ENCODE data around the gene IL18RAP.

The IL18RAP gene

DNA sequence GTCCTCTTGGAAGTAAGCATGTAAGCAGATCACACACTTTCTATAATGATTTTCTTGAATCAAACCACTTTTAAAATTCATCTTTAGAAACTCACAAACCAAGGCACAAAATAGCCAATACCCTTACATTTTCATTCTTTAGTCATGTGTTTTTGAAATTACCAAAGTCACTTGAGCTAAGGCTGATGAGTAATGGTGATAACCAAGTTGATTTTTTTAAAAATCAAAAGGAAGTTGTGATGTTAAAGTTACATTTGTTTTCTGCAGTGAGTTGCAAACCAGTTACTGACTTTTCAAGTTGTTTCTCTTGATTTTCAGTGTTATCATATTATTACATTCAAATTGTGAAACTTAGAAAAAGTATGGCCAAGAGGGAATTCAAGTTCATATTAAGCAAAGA lies 21.5 kb upstream of the IL18RAP start:
- H3K4me3 ChIP-seq (ENCODE audit: low read depth, low read length): no peak overlapping the region
- TF ChIP-seq, protein P1, sequence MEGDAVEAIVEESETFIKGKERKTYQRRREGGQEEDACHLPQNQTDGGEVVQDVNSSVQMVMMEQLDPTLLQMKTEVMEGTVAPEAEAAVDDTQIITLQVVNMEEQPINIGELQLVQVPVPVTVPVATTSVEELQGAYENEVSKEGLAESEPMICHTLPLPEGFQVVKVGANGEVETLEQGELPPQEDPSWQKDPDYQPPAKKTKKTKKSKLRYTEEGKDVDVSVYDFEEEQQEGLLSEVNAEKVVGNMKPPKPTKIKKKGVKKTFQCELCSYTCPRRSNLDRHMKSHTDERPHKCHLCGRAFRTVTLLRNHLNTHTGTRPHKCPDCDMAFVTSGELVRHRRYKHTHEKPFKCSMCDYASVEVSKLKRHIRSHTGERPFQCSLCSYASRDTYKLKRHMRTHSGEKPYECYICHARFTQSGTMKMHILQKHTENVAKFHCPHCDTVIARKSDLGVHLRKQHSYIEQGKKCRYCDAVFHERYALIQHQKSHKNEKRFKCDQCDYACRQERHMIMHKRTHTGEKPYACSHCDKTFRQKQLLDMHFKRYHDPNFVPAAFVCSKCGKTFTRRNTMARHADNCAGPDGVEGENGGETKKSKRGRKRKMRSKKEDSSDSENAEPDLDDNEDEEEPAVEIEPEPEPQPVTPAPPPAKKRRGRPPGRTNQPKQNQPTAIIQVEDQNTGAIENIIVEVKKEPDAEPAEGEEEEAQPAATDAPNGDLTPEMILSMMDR (conservative IDR thresholded peaks at IDR 0.05; ENCODE audit: low read depth, low read length): no peak
- peak; percentile 7 for DNase-seq (ENCODE audit: low read depth)

DNA sequence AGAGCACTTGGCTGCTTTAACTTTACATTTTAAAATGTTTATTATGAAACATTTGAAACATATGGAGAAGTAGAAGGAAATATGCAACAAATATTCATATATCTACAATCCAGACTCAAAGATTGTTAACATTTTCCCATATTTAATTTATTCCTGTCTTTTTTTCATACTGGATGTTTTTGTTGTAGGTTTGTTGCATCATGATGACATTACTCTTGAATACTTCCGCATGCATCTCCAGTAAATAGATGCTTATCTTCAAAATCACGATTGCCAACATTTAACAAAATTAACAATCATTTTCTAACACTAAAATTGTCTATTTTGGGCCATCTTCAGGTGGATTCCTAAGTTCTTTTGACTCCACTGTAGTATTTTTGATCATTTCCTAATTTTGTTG lies 21.1 kb upstream of the IL18RAP start:
- H3K4me3 ChIP-seq (ENCODE audit: low read depth, low read length): no peak overlapping the region
- TF ChIP-seq, protein P1 (conservative IDR thresholded peaks at IDR 0.05; ENCODE audit: low read depth, low read length): no peak
- DNase-seq (ENCODE audit: low read depth): no peak

DNA sequence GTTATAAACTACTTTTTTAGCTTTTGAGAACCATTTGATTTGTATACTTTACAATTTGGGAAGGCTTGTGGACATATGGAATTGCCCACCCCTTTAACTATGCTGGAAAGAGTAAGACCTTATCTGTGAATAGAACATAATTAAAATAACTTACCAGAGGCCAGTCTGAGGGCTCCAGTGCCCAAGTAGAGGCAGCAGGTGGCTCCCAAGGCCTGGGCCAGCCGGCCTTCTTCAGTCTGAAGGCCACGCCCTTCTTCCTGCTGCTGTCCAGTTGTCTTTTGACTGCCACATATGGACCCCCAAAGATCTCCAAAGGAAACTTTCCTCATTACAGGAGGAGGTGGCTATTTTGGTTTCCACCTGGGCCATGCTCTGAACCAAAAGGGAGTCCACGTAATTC lies 12.0 kb upstream of the IL18RAP start:
- no peak for DNase-seq (ENCODE audit: low read depth)
- no peak overlapping the region for H3K4me3 ChIP-seq (ENCODE audit: low read depth, low read length)
- TF ChIP-seq, protein P1 (conservative IDR thresholded peaks at IDR 0.05; ENCODE audit: low read depth, low read length): no peak

DNA sequence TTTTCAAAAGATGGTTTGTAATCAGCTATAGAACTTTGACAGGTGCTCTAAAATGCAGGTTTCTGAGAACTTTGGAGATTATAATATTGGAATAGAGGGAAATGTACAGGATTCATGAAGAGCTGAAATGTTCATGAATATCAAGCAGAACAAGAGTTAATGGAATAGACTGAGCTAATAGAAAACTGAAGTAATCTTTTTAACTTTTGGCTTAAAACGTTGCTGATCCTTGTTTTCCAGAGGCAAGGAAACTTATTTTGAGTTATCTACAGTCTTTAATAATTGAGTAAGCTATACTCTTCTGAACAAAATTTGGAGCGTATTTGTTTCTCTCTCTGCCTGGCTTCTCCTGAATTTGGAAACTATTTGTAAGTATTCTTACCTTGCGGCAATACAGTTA lies 10.8 kb upstream of the IL18RAP start:
- DNase-seq (ENCODE audit: low read depth): no peak
- TF ChIP-seq, protein P1 (conservative IDR thresholded peaks at IDR 0.05; ENCODE audit: low read depth, low read length): no peak
- no peak overlapping the region for H3K4me3 ChIP-seq (ENCODE audit: low read depth, low read length)

DNA sequence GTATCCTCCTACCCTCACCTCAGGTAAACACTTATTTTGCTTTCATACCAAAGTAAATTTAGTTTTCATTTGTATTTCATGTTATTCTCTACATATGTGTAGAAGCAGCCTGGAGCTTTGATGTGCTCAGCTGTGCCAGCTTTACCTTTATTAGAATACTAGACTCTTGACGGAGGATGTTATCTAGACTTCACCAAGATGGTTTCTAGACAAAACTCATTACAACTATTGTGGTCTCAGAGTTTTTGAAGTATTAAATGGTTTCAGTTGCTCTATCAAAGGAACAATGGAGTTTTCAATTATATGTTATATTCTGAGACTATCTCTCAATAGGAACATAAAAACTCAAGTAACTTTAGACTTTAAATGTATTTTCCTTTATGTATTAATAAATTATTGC lies 5.0 kb upstream of the IL18RAP start:
- DNase-seq (ENCODE audit: low read depth): no peak
- TF ChIP-seq, protein P1 (conservative IDR thresholded peaks at IDR 0.05; ENCODE audit: low read depth, low read length): no peak
- H3K4me3 ChIP-seq (ENCODE audit: low read depth, low read length): no peak overlapping the region

DNA sequence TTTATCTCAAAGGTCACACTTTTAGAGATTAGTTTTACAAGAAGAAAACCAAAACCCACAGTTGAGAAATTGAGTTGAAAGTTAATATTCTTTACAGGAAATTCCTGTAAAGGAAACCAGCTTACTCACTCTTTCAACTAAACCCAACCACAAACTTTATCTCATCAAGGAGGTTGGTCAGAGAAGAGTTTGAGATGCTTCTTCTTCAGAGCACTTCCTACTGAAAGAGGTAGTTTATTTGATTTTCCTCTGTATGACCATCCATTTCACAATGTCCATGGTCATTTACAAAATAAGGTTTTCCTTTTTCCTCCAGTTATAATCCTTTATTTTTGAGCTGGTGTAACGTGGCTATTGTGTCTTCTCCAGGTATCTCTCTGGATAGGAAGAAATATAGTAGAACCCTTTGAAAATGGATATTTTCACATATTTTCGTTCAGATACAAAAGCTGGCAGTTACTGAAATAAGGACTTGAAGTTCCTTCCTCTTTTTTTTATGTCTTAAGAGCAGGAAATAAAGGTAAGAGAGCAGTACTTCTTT lies 4.5 kb upstream of the IL18RAP start:
- DNase-seq (ENCODE audit: low read depth): peak; percentile 77
- H3K4me3 ChIP-seq (ENCODE audit: low read depth, low read length): no peak overlapping the region
- TF ChIP-seq, protein P1 (conservative IDR thresholded peaks at IDR 0.05; ENCODE audit: low read depth, low read length): no peak

DNA sequence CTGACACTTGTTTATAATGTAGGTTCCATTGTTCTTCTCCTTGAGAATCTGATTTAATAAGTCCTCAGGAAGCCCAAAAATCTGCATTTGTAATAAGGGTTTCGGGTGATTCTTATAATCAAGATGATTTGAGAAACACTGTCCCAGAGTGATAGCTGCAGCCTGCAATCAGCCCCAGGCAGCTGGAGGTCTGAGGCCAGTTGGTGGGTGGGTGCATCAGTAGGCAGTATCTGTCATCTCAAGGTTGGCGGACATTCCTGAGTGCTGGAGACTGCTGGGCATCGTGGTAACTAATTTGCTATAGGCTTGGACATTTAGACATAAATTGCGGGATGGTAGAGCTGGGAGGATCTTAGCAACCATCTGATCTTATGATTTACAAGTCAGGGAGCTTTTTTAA lies 2.7 kb upstream of the IL18RAP start:
- H3K4me3 ChIP-seq (ENCODE audit: low read depth, low read length): no peak overlapping the region
- TF ChIP-seq, protein P1 (conservative IDR thresholded peaks at IDR 0.05; ENCODE audit: low read depth, low read length): no peak
- DNase-seq (ENCODE audit: low read depth): no peak
